A673 (cell line): ENCODE results near the gene SINHCAF. TPM values are rescaled to one million over a fixed set of nuclear protein-coding genes. Genes with fewer than 3 reads are reported as not detected.

ENCODE experiments used
- BruUV-seq: library from RNA; stranded (reverse); fragments of 400-500 nt; replicated peaks from 2 replicates; lab custom pipeline; 2021; lab: Mats Ljungman, UMichigan
- CTCF ChIA-PET: fragments of 300-600 bp; sonication (Branson Sonifier 250); formaldehyde crosslinking; loops from one replicate; lab custom pipeline; 2022; ENCODE audit warnings: antibody characterized with exemption; lab: Charles Lee
- POLR2A ChIA-PET: fragments of 300-600 bp; sonication (Branson Sonifier 250); formaldehyde crosslinking; loops from one replicate; lab custom pipeline; 2022; ENCODE audit warnings: antibody characterized with exemption; ENCODE audit not compliant: low non-redundant PET; lab: Charles Lee
- DNase-seq: peaks from one replicate; pipeline ENCODE4 v3.0.0-alpha.2; 2015; ENCODE audit warnings: low spot score
- H3K27ac ChIP-seq: fragments of 200-600 bp; sonication (generic); 2 replicates; pipeline ENCODE4 v1.5.1; 2016; ENCODE audit warnings: mixed run types, low read depth, mild to moderate bottlenecking, mixed read lengths, antibody characterized with exemption, low read length; ENCODE audit not compliant: poor library complexity, severe bottlenecking
- H3K27me3 ChIP-seq: fragments of 200-600 bp; sonication (generic); replicated peaks from 2 replicates; pipeline ENCODE4 v1.6.1; 2017; ENCODE audit warnings: mixed run types, low read depth, mild to moderate bottlenecking, mixed read lengths, antibody characterized with exemption, low read length; ENCODE audit not compliant: insufficient read depth, poor library complexity
- H3K36me3 ChIP-seq: fragments of 200-600 bp; sonication (generic); 2 replicates; pipeline ENCODE4 v1.6.1; 2016; ENCODE audit warnings: mixed run types, mild to moderate bottlenecking, mixed read lengths, antibody characterized with exemption, low read length; ENCODE audit not compliant: insufficient read depth, poor library complexity, severe bottlenecking
- H3K4me1 ChIP-seq: fragments of 200-600 bp; sonication (generic); 2 replicates; pipeline ENCODE4 v1.6.1; 2017; ENCODE audit warnings: mixed run types, mild to moderate bottlenecking, mixed read lengths, antibody characterized with exemption, low read length; ENCODE audit not compliant: insufficient read depth, poor library complexity, severe bottlenecking
- H3K4me3 ChIP-seq: fragments of 200-600 bp; sonication (generic); 2 replicates; pipeline ENCODE4 v1.5.1; 2016; ENCODE audit warnings: low read depth, mixed run types, mild to moderate bottlenecking, mixed read lengths, low read length; ENCODE audit not compliant: poor library complexity, severe bottlenecking
- H3K9me3 ChIP-seq: fragments of 200-600 bp; sonication (generic); 2 replicates; pipeline ENCODE4 v1.6.1; 2016; ENCODE audit warnings: mixed run types, low read depth, mild to moderate bottlenecking, mixed read lengths, antibody characterized with exemption, low read length; ENCODE audit not compliant: poor library complexity, severe bottlenecking
- EZH2 ChIP-seq: fragments of 200-600 bp; sonication (generic); IDR thresholded peaks from 2 replicates; pipeline ENCODE4 v1.6.1; 2017; ENCODE audit warnings: borderline replicate concordance, low read depth, mild to moderate bottlenecking, mixed read lengths, antibody characterized with exemption, low read length; ENCODE audit not compliant: poor library complexity, severe bottlenecking
- intact Hi-C: fragments of 100-400 bp; cut with micrococcal nuclease; formaldehyde crosslinking; loops from one replicate; pipeline ENCODE4 v1.10.0; 2022; ENCODE audit not compliant: unreplicated experiment
- total RNA-seq: library from RNA; stranded (reverse); gene quantifications from 2 replicates; pipeline ENCODE4 v1.2.3, GENCODE V29; 2021
- TF ChIP-seq, protein P1 (sequence below): fragments of 300-800, 200-600 bp; sonication (generic); conservative IDR thresholded peaks from 2 replicates; pipeline ENCODE4 v1.5.1; 2017; ENCODE audit warnings: low read depth, mild to moderate bottlenecking, antibody characterized with exemption, low read length, moderate library complexity, mixed read lengths

The SINHCAF gene
- total RNA-seq, 1 experiment from 2014 or later = 137 TPM

- ChIA-PET CTCF (no interaction called here), POLR2A (no interaction called here)
- BruUV-seq = no TSS peak
- intact Hi-C loops = no loop called here
- no peak for DNase-seq
- Histone ChIP-seq H3K27me3 (no peaks in the 10 kb centered on the region), H3K4me1 (peaks cover 3% of the 10 kb centered on the region), H3K4me3 (no peak overlapping the region), H3K36me3 (peaks cover 36% of the 10 kb centered on the region), H3K27ac (no peak overlapping the region), H3K9me3 (no peaks in the 10 kb centered on the region)
- TF ChIP-seq, protein P1, sequence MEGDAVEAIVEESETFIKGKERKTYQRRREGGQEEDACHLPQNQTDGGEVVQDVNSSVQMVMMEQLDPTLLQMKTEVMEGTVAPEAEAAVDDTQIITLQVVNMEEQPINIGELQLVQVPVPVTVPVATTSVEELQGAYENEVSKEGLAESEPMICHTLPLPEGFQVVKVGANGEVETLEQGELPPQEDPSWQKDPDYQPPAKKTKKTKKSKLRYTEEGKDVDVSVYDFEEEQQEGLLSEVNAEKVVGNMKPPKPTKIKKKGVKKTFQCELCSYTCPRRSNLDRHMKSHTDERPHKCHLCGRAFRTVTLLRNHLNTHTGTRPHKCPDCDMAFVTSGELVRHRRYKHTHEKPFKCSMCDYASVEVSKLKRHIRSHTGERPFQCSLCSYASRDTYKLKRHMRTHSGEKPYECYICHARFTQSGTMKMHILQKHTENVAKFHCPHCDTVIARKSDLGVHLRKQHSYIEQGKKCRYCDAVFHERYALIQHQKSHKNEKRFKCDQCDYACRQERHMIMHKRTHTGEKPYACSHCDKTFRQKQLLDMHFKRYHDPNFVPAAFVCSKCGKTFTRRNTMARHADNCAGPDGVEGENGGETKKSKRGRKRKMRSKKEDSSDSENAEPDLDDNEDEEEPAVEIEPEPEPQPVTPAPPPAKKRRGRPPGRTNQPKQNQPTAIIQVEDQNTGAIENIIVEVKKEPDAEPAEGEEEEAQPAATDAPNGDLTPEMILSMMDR = no peak
- no peak for TF ChIP-seq EZH2
Observed at GRCh38 chr12:31300341-31300740, 25.6 kb downstream of the SINHCAF start.

- no peak overlapping the region for H3K4me3 ChIP-seq
- intact Hi-C loops = no loop called here
- TF ChIP-seq EZH2 = no peak
- TF ChIP-seq, protein P1 = no peak
- no peak for DNase-seq
- CTCF ChIA-PET = interaction anchor here (0.9 kb wide), 1 partner anchor 27 kb away, joined by 3 read pairs; no protein-coding TSS in a partner anchor
- H3K27ac ChIP-seq = no peak overlapping the region
- no peaks in the 10 kb centered on the region for H3K4me1 ChIP-seq
- H3K27me3 ChIP-seq = no peaks in the 10 kb centered on the region
- no peaks in the 10 kb centered on the region for H3K9me3 ChIP-seq
- no TSS peak for BruUV-seq
- POLR2A ChIA-PET = no interaction called here
- H3K36me3 ChIP-seq = peaks cover 39% of the 10 kb centered on the region
Observed at GRCh38 chr12:31298922-31299321, 27.0 kb downstream of the SINHCAF start.

- ChIA-PET POLR2A (no interaction called here), CTCF (interaction anchor here (0.9 kb wide), 1 partner anchor 26 kb away, joined by 3 read pairs; no protein-coding TSS in a partner anchor)
- no TSS peak for BruUV-seq
- no peak overlapping the region for H3K27ac ChIP-seq
- no peaks in the 10 kb centered on the region for H3K4me1 ChIP-seq
- intact Hi-C loops = no loop called here
- TF ChIP-seq EZH2 = no peak
- TF ChIP-seq, protein P1 = no peak
- peaks cover 42% of the 10 kb centered on the region for H3K36me3 ChIP-seq
- no peaks in the 10 kb centered on the region for H3K27me3 ChIP-seq
- DNase-seq = no peak
- H3K9me3 ChIP-seq = no peaks in the 10 kb centered on the region
- H3K4me3 ChIP-seq = no peak overlapping the region
Observed at GRCh38 chr12:31298515-31298910, 27.4 kb downstream of the SINHCAF start.
